GM23248 (cell line): ENCODE data around the gene MAP3K9.

Experiments
- EZH2 ChIP-seq: fragments of 200-600 bp; sonication (generic); IDR thresholded peaks from 2 replicates; pipeline ENCODE4 v1.6.1; 2018; ENCODE audit warnings: antibody characterized with exemption, mild to moderate bottlenecking; ENCODE audit not compliant: insufficient read depth, poor library complexity, severe bottlenecking
- EZH2phosphoT487 ChIP-seq: fragments of 200-600 bp; sonication (generic); IDR thresholded peaks from 2 replicates; pipeline ENCODE4 v1.6.1; 2018; ENCODE audit warnings: antibody characterized with exemption, moderate library complexity, mild to moderate bottlenecking, low read depth; ENCODE audit not compliant: insufficient read depth

DNA sequence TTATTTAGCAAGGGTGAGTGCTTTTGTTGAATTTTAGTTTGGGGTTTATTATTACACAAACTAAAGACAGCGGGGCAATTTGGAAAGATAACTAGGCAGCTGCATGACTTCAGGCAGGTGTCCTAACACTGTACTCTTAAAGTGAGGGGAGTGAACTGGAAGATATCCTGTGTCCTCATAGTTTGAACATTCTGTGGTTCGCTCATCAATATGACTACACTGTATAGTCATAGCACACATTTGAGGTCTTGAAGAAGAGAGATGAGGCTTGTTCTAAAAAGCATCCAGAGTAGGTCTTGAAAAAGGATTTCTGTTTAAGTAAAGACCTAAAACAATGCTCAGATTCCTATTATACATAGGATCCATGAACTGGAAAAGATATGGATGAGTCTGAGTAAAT is 1.7 kb upstream of the MAP3K9 start:
- no peak for TF ChIP-seq EZH2
- TF ChIP-seq EZH2phosphoT487, result no peak
